SK-N-MC (cell line): ENCODE measurements around the gene SH3PXD2B.

Experiments used
- DNase-seq: peaks from one replicate; pipeline ENCODE4 v3.0.0-alpha.2; 2011; ENCODE audit warnings: low read depth, low spot score
- H3K27ac ChIP-seq: fragments of 200-600 bp; sonication (generic); 2 replicates; pipeline ENCODE4 v1.5.1; 2016; ENCODE audit warnings: mixed run types
- H3K36me3 ChIP-seq: fragments of 200-600 bp; sonication (generic); 2 replicates; pipeline ENCODE4 v1.6.1; 2017; ENCODE audit warnings: antibody characterized with exemption, low read length, mixed read lengths; ENCODE audit not compliant: insufficient read depth
- H3K4me3 ChIP-seq: fragments of 200-600 bp; sonication (generic); 2 replicates; pipeline ENCODE4 v1.5.1; 2016
- H3K9ac ChIP-seq: fragments of 200-600 bp; sonication (generic); 2 replicates; pipeline ENCODE4 v1.8.0; 2017; ENCODE audit warnings: mixed run types, mixed read lengths; ENCODE audit not compliant: insufficient read length
- H3K9me3 ChIP-seq: fragments of 200-600 bp; sonication (generic); 2 replicates; pipeline ENCODE4 v1.6.1; 2017; ENCODE audit warnings: low read depth, mild to moderate bottlenecking, antibody characterized with exemption, low read length, moderate library complexity, mixed read lengths
- EZH2 ChIP-seq: fragments of 200-600 bp; sonication (generic); IDR thresholded peaks from one replicate; pipeline ENCODE4 v1.6.1; 2017; ENCODE audit warnings: antibody characterized with exemption
- FOXP2 ChIP-seq: optimal IDR thresholded peaks from 2 replicates; pipeline ENCODE3; 2011; ENCODE audit warnings: mild to moderate bottlenecking, moderate library complexity; ENCODE audit not compliant: insufficient read depth; ENCODE audit errors: extremely low read length, control extremely low read depth
- POLR2AphosphoS5 ChIP-seq: IDR thresholded peaks from 2 replicates; pipeline ENCODE4 v1.6.1; 2012; ENCODE audit warnings: mild to moderate bottlenecking, low read depth, low read length, borderline replicate concordance

Gene SH3PXD2B

GRCh38 chr5:172422255-172422654 lies 32.1 kb downstream of the SH3PXD2B start:
- H3K36me3 ChIP-seq = no peaks in the 10 kb centered on the region

GRCh38 chr5:172421020-172421419 lies 33.3 kb downstream of the SH3PXD2B start:
- H3K27ac ChIP-seq = 0 out of 2 replicates have a peak overlapping the region, but pooled peaks have one; percentile 77
- TF ChIP-seq POLR2AphosphoS5 = no peak
- TF ChIP-seq FOXP2 = no peak
- TF ChIP-seq EZH2 = no peak
- no peaks in the 10 kb centered on the region for H3K9me3 ChIP-seq
- H3K9ac ChIP-seq = no peak overlapping the region
- no peak overlapping the region for H3K4me3 ChIP-seq
- H3K36me3 ChIP-seq = no peaks in the 10 kb centered on the region
- DNase-seq = no peak

More at GRCh38 chr5:172422255-172422654, 32.1 kb downstream of the SH3PXD2B start:
- H3K27ac ChIP-seq = no peak overlapping the region
- no peaks in the 10 kb centered on the region for H3K9me3 ChIP-seq
- no peak overlapping the region for H3K4me3 ChIP-seq
- DNase-seq = no peak
- TF ChIP-seq POLR2AphosphoS5 = no peak
- TF ChIP-seq EZH2 = no peak
- TF ChIP-seq FOXP2 = no peak
- H3K9ac ChIP-seq = no peak overlapping the region

- peak overlapping the region; percentile 77 for H3K27ac ChIP-seq
- no peaks in the 10 kb centered on the region for H3K36me3 ChIP-seq
- H3K9me3 ChIP-seq = no peaks in the 10 kb centered on the region
- no peak overlapping the region for H3K4me3 ChIP-seq
- TF ChIP-seq FOXP2 (no peak), EZH2 (no peak), POLR2AphosphoS5 (no peak)
- H3K9ac ChIP-seq = no peak overlapping the region
- no peak for DNase-seq
Measured at GRCh38 chr5:172420235-172420939, 33.9 kb downstream of the SH3PXD2B start.

- TF ChIP-seq FOXP2 = no peak
- no peak for TF ChIP-seq EZH2
- TF ChIP-seq POLR2AphosphoS5 = no peak
- Histone ChIP-seq H3K9ac (no peak overlapping the region), H3K27ac (peak overlapping the region; percentile 77)
Measured at GRCh38 chr5:172418862-172419814, 35.2 kb downstream of the SH3PXD2B start.

GRCh38 chr5:172417983-172418630 lies 36.2 kb downstream of the SH3PXD2B start:
- no peak for DNase-seq
- Histone ChIP-seq H3K9ac (peak overlapping the region; percentile 60), H3K9me3 (no peaks in the 10 kb centered on the region), H3K27ac (peak overlapping the region; percentile 77), H3K36me3 (no peaks in the 10 kb centered on the region), H3K4me3 (peak overlapping the region; percentile 50; the same call in 1 of the 2 replicates)
- TF ChIP-seq POLR2AphosphoS5 = no peak
- TF ChIP-seq FOXP2 = no peak
- no peak for TF ChIP-seq EZH2

More at GRCh38 chr5:172418862-172419814, 35.2 kb downstream of the SH3PXD2B start:
- Histone ChIP-seq H3K9me3 (no peaks in the 10 kb centered on the region), H3K36me3 (no peaks in the 10 kb centered on the region), H3K4me3 (peak overlapping the region; percentile 50)
- no peak for DNase-seq

GRCh38 chr5:172417130-172417841 lies 37.0 kb downstream of the SH3PXD2B start:
- H3K4me3 ChIP-seq = no peak overlapping the region
- no peaks in the 10 kb centered on the region for H3K9me3 ChIP-seq
- H3K27ac ChIP-seq = peak overlapping the region; percentile 77; the same call in 1 of the 2 replicates
- no peak for DNase-seq
- H3K36me3 ChIP-seq = no peaks in the 10 kb centered on the region
- no peak overlapping the region for H3K9ac ChIP-seq
- TF ChIP-seq POLR2AphosphoS5 = no peak
- no peak for TF ChIP-seq EZH2

- Histone ChIP-seq H3K9me3 (no peaks in the 10 kb centered on the region), H3K27ac (0 out of 2 replicates have a peak overlapping the region, but pooled peaks have one; percentile 92), H3K9ac (no peak overlapping the region), H3K4me3 (no peak overlapping the region), H3K36me3 (no peaks in the 10 kb centered on the region)
- TF ChIP-seq POLR2AphosphoS5 = no peak
- TF ChIP-seq EZH2 = no peak
- TF ChIP-seq FOXP2 = no peak
- DNase-seq = no peak
Measured at GRCh38 chr5:172415362-172416275, 38.7 kb downstream of the SH3PXD2B start.
